ENCODE results near the gene IL17RC. TPM values are rescaled to one million over a fixed set of nuclear protein-coding genes. Genes with fewer than 3 reads are reported as not detected.

The IL17RC gene
- total RNA-seq, 1 experiment from 2014 or later, result 45.0 TPM

DNA sequence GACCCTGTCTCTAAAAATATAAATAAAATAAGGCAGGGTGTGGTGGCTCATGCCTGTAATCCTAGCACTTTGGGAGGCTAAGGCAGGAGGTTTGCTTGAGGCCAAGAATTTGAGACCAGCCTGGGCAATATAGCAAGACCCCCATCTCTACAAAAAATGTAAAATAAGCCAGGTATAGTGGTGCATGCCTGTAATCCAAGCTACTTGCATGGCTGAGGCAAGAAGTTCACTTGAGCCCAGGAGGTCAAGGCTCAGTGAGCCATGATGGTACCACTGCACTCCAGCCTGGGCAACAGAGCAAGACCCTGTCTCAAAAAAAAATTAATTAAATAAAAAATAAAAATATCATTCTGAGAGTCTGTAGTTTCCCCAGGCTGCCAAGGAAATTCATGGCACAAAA lies 30.6 kb upstream of the IL17RC start:
- BruUV-seq (replicated peaks), result no TSS peak
- CTCF ChIA-PET, result no interaction called here
- peaks cover 9% of the 10 kb centered on the region for H3K79me2 ChIP-seq (ENCODE audit: low read depth)

DNA sequence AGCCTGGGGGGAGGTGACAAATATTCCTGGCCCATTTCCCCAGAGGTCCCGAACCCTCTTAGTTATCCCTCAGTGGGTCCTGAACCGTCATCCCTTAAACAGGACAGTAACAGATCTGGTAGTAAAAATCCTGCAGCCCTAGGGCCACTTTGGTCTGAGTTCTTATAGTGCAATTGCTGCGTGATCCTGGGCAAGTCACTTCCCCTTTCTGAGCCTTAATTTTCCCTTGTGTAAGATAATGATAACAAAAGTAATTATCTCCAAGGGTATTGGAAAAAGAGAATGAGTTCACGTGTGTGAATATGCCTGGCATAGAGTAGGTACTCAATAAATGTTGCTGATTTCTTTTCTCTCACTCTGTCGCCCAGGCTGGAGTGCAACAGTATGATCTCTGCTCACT lies 29.4 kb upstream of the IL17RC start:
- CTCF ChIA-PET, result no interaction called here
- Histone ChIP-seq H3F3A (ENCODE audit: insufficient read depth, low read depth) (peaks cover 38% of the 10 kb centered on the region), H2AFZ (no peak overlapping the region), H3K27me3 (ENCODE audit: insufficient read depth, low read depth) (no peaks in the 10 kb centered on the region), H3K27ac (no peak overlapping the region), H4K20me1 (ENCODE audit: insufficient read depth) (no peaks in the 10 kb centered on the region), H3K4me3 (no peak overlapping the region), H3K36me3 (ENCODE audit: low read depth) (no peaks in the 10 kb centered on the region), H3K4me2 (no peak overlapping the region), H3K9me3 (ENCODE audit: insufficient read depth, low read depth) (no peaks in the 10 kb centered on the region), H3K79me2 (ENCODE audit: low read depth) (peaks cover 21% of the 10 kb centered on the region), H3K9me2 (ENCODE audit: insufficient read depth) (no peaks in the 10 kb centered on the region), H3K4me1 (replicated peaks; ENCODE audit: insufficient read depth) (peaks cover 33% of the 10 kb centered on the region)
- BruUV-seq (replicated peaks), result no TSS peak
- intact Hi-C loops (cut with micrococcal nuclease; ENCODE audit: unreplicated experiment), result no loop called here
- DNase-seq, result no peak
- POLR2A ChIA-PET (ENCODE audit: unreplicated experiment), result no interaction called here
- TF ChIP-seq EZH2 (IDR thresholded peaks at IDR 0.05; ENCODE audit: low read depth), result no peak
- TF ChIP-seq, protein P1, sequence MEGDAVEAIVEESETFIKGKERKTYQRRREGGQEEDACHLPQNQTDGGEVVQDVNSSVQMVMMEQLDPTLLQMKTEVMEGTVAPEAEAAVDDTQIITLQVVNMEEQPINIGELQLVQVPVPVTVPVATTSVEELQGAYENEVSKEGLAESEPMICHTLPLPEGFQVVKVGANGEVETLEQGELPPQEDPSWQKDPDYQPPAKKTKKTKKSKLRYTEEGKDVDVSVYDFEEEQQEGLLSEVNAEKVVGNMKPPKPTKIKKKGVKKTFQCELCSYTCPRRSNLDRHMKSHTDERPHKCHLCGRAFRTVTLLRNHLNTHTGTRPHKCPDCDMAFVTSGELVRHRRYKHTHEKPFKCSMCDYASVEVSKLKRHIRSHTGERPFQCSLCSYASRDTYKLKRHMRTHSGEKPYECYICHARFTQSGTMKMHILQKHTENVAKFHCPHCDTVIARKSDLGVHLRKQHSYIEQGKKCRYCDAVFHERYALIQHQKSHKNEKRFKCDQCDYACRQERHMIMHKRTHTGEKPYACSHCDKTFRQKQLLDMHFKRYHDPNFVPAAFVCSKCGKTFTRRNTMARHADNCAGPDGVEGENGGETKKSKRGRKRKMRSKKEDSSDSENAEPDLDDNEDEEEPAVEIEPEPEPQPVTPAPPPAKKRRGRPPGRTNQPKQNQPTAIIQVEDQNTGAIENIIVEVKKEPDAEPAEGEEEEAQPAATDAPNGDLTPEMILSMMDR (conservative IDR thresholded peaks at IDR 0.05), result no peak

More for the DNA sequence above, 30.6 kb upstream of the IL17RC start:
- Histone ChIP-seq H3K4me3 (no peak overlapping the region), H3K9me2 (ENCODE audit: insufficient read depth) (no peaks in the 10 kb centered on the region), H3K36me3 (ENCODE audit: low read depth) (no peaks in the 10 kb centered on the region), H3K9me3 (ENCODE audit: insufficient read depth, low read depth) (no peaks in the 10 kb centered on the region), H3K27ac (no peak overlapping the region), H3K4me2 (no peak overlapping the region), H3K4me1 (replicated peaks; ENCODE audit: insufficient read depth) (peaks cover 27% of the 10 kb centered on the region), H3F3A (ENCODE audit: insufficient read depth, low read depth) (peaks cover 33% of the 10 kb centered on the region), H2AFZ (no peak overlapping the region), H4K20me1 (ENCODE audit: insufficient read depth) (no peaks in the 10 kb centered on the region), H3K27me3 (ENCODE audit: insufficient read depth, low read depth) (no peaks in the 10 kb centered on the region)
- POLR2A ChIA-PET (ENCODE audit: unreplicated experiment), result interaction anchor here (0.6 kb wide), 1 partner anchor 524 kb away, joined by 4 read pairs; no protein-coding TSS in a partner anchor
- TF ChIP-seq, protein P1 (conservative IDR thresholded peaks at IDR 0.05), result no peak
- TF ChIP-seq EZH2 (IDR thresholded peaks at IDR 0.05; ENCODE audit: low read depth), result no peak
- DNase-seq, result no peak
- intact Hi-C loops (cut with micrococcal nuclease; ENCODE audit: unreplicated experiment), result no loop called here

DNA sequence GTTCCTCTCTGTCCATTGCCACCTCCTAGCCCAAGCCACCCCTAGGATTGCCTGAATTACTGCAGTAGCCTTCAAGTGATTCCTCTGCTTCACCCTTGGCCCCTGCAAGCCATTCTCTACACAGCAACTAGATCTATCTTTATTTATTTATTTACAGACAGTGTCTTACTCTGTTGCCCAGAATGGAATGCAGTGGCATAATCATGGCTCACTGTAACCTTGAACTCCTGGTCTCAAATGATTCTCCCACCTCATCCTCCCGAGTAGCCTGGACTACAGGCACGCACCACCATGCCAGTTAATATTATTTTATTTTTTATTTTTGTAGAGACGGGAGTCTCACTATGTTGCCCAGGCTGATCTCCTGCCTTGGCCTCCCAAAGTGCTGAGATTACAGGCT lies 28.4 kb upstream of the IL17RC start:
- intact Hi-C loops (cut with micrococcal nuclease; ENCODE audit: unreplicated experiment), result no loop called here
- no peaks in the 10 kb centered on the region for H3K27me3 ChIP-seq (ENCODE audit: insufficient read depth, low read depth)
- DNase-seq, result no peak
- H3K36me3 ChIP-seq (ENCODE audit: low read depth), result peaks cover 10% of the 10 kb centered on the region
- H3K4me3 ChIP-seq, result no peak overlapping the region
- peaks cover 31% of the 10 kb centered on the region for H3K79me2 ChIP-seq (ENCODE audit: low read depth)
- no peak overlapping the region for H3K27ac ChIP-seq
- H3K4me2 ChIP-seq, result no peak overlapping the region
- ChIA-PET POLR2A (ENCODE audit: unreplicated experiment) (no interaction called here), CTCF (no interaction called here)
- H3K9me3 ChIP-seq (ENCODE audit: insufficient read depth, low read depth), result no peaks in the 10 kb centered on the region
- no peaks in the 10 kb centered on the region for H4K20me1 ChIP-seq (ENCODE audit: insufficient read depth)
- BruUV-seq (replicated peaks), result no TSS peak
- no peak overlapping the region for H2AFZ ChIP-seq
- TF ChIP-seq, protein P1 (conservative IDR thresholded peaks at IDR 0.05), result no peak
- TF ChIP-seq EZH2 (IDR thresholded peaks at IDR 0.05; ENCODE audit: low read depth), result no peak
- H3F3A ChIP-seq (ENCODE audit: insufficient read depth, low read depth), result peaks cover 42% of the 10 kb centered on the region
- H3K9me2 ChIP-seq (ENCODE audit: insufficient read depth), result no peaks in the 10 kb centered on the region
- peaks cover 40% of the 10 kb centered on the region for H3K4me1 ChIP-seq (replicated peaks; ENCODE audit: insufficient read depth)

Data from PC-9 (cell line).